ENCODE data around the gene ADAM23. TPM values are rescaled to one million over a fixed set of nuclear protein-coding genes. Genes with fewer than 3 reads are reported as not detected.

Gene ADAM23
- total RNA-seq, 1 experiment from 2014 or later: not detected

GRCh38 chr2:206642075-206643025 is 199.0 kb downstream of the ADAM23 start, which contains the start of gene FAM237A:
TSS of gene FAM237A (plus strand) at chr2:206642487. CDS start at chr2:206644237, 1,750 bp downstream.
- DNase-seq (ENCODE audit: low spot score): peak; percentile 19

GRCh38 chr2:206647985-206648384 is 204.7 kb downstream of the ADAM23 start:
- DNase-seq (ENCODE audit: low spot score): no peak

- no peak for DNase-seq (ENCODE audit: low spot score)
These were observed 213.8 kb downstream of the ADAM23 start for GRCh38 chr2:206657087-206657486.

GRCh38 chr2:206665251-206665650 is 221.9 kb downstream of the ADAM23 start:
- DNase-seq (ENCODE audit: low spot score): no peak

Other genes with a start within 250 kb of the ADAM23 start
- gene ZDBF2, start 168.9 kb upstream of the ADAM23 start, total RNA-seq (2014; rRNA removed; shearing (Covaris generic)): not detected in 2 replicates
- not detected in 2 replicates for gene FAM237A, start 199.0 kb downstream of the ADAM23 start, total RNA-seq (2014; rRNA removed; shearing (Covaris generic))

All from HT-29 (cell line).